HG02610 (cell line): ENCODE measurements around the gene IMMP2L.
A peak's percentile ranks its signal among the peaks of the same experiment; 100 is the strongest.
"Not testable (repeated sequence)": the region's sequence is repeated elsewhere in the genome, so short reads cannot be mapped to it uniquely, and the experiment has no call there.

Experiments used
- ATAC-seq: cut with Tn5 transposase; IDR thresholded peaks from one replicate; pipeline ENCODE4 v1.9.1; 2021; ENCODE audit warnings: mild to moderate bottlenecking, moderate library complexity; ENCODE audit not compliant: unreplicated experiment

IMMP2L gene

DNA sequence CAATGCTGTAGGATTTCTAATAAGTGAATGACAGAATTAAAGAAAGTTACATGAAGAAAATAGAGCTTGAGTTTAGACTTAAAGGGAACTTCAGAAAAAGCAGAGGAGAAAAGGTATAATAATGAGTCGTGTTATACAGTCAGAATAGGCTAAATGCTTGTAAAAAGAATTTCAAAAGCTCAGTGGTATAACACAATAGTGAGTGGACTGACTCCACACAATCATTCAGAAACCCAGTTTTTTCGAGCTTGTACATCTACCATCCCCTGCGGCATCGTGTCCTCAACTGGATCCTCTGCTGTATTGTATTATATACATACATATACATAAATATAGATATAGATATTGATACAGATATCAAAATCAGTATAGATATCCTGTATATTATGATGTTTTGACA is 52.2 kb downstream of the IMMP2L start:
- ATAC-seq: no peak

DNA sequence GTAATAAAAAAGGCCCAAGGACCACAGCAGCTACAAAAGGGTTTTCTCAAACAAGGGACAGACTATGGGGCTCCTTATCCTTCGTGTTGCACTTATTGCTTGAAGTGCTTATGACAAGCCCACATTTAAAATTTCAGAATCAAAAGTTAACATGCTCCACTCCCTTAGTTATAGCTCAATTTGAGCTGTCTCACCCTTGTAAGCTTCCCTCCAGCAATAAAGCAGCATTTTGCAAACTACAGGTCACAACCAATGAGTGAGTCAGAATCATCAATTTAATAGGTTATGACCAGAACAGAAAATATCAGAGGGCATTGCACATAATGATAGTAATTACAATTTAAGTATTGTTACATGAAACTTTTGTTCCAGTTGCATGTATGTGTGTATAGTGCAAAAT is 53.0 kb downstream of the IMMP2L start:
- no peak for ATAC-seq

DNA sequence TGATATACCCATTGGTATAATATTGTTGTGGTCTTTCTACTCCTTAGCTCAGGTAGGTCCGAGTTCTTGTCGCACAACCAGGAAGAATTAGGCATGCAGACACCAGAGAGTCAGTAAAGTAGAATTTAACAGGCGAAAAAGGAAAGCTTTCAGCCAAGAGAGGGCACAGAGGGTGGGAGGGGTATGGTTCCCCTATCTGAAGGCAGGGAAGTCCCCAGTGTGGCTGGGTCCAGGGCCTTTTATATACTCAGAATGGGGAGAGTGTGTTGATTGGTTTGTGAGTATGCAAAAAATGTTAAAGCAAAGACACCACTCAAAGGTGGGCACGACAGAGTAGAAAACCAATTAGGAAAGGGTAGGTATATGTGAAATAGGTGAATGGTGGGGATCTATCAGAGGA is 53.9 kb downstream of the IMMP2L start:
- peak; percentile 83 for ATAC-seq

DNA sequence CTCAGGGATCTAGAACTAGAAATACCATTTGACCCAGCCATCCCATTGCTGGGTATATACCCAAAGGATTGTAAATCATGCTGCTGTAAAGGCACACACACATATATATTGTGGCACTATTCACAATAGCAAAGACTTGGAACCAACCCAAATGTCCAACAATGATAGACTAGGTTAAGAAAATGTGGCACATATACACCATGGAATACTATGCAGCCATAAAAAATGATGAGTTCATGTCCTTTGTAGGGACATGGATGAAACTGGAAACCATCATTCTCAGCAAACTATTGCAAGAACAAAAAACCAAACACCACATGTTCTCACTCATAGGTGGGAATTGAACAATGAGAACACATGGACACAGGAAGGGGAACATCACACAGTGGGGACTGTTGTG is 56.9 kb downstream of the IMMP2L start:
- not testable (repeated sequence) for ATAC-seq

DNA sequence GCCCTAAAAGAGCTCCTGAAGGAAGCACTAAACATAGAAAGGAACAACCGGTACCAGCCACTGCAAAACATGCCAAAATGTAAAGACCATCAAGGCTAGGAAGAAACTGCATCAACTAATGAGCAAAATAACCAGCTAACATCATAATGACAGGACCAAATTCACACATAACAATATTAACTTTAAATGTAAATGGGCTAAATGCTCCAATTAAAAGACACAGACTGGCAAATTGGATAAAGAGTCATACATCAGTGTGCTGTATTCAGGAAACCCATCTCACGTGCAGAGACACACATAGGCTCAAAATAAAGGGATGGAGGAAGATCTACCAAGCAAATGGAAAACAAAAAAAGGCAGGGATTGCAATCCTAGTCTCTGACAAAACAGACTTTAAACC is 60.5 kb downstream of the IMMP2L start:
- not testable (repeated sequence) for ATAC-seq

DNA sequence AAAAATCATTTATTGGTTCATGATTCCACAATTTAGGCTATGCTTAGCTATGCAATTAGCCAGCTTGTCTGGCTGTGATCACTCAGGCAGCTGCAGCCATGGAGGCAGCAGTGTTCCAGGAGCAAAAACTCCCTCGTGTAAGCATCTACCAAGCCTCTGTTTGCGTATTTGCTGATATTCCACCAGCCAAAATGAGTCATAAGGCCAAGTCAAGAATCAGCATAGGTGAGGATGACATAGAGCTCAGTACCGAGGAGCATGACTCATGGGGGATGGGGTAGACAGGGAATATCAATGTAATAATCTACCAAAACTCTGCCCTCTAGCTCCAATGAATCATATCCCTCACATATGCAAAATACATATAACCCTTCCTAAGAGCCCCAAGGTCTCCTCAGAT is 63.3 kb downstream of the IMMP2L start:
- no peak for ATAC-seq

DNA sequence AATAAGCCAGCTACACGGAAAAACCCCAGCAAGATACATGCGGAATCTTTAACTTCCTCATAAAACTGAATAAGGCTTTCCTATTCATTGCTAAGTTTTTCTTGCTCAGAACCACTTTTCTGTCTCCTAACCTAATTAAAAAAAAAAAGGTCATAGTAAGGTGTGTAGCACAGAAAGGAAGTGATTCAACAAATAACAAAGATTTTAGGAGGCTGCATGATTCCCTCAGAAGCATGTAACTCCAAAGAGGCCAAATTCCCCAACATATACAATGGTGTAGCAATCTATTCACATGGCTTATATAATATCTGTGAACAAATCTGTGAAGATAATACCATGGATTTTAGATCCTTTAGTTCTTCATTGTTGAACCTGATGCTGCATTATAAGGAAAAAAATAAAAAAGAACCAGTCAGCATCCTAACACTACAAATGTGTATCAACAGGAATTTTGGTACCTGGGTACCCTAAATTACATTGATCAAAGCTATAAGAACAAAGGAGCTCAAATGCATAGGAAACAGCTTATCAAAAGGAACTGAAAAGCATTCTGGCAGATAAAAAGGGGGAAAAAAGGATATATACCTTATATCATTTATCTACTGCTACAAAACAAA is 63.8 kb downstream of the IMMP2L start:
- ATAC-seq: no peak

DNA sequence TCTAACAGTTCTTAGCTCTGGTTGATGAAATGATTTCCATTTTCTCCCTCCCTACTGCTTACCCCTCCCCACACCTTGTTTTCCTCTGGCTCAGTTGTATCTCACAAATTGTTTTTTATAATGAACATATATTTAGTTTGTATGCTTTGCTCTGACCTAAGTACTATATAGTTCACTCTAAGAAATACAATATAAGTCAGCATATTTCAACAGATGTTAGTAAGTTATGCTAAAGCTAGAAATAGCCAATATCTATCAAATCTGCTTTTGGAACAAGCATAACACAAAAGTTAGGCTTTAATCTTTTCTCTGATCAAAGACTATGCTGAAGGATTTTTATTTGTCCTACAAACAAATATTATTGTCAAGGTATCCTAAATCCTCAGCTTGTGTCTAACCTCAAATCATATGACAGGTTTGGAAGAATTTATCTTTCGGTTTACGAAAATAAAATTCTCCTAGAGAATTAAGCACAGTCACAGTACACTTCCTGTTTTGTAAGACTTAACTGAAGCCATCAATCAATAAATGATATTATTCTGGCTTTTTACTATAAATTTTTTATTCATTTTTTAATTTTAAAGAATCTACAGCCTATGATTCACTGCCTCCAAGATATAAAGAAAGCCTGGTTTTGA is 67.0 kb downstream of the IMMP2L start:
- no peak for ATAC-seq

DNA sequence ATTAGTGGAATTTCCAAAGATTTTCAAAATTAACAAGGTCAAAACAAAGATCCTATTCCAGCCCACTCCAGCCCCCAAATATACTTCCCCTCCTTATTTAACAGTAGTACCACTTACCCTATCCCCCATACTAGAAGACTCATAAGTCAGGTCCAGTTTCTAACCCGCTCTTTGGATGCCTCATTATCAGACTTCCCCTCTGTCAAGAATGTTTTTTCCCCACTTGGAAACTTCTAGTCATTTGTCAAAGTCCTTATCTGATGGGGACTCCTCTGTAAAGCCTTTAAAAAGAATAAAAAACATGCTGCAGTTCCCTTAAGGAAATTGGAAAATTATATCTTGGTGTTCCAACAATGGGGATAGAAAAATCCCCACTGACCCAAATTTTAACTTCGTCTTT is 70.1 kb downstream of the IMMP2L start:
- ATAC-seq: no peak

DNA sequence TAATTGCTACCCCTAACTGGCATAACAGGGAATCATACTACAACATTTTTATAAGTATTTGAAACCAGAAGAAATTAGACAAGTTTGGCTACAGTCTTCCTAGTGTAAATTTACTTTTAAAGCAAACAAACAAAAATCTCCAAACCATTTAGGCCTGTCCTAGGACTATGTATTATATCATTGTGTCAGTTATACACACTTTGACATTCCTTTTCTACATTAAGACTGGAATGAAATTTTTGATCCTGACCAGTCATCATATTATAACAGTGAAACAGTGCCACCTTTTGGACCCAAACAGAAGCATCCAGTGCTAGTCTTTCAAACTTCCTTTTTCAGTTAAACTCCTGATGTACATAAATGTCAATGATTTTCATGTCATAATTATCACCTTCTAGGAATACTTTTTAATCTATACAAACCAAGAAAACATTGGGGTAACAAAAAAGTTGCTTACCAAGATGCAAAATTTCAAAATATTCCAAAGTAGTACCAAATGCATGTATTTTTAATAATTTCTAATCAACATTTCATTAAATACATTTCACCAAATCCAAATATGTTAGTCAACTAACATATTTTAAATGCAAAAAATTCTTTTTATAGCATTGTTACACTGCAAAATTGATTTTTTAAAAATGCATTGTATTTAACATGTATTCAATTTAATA is 75.7 kb downstream of the IMMP2L start:
- ATAC-seq: peak; percentile 68

DNA sequence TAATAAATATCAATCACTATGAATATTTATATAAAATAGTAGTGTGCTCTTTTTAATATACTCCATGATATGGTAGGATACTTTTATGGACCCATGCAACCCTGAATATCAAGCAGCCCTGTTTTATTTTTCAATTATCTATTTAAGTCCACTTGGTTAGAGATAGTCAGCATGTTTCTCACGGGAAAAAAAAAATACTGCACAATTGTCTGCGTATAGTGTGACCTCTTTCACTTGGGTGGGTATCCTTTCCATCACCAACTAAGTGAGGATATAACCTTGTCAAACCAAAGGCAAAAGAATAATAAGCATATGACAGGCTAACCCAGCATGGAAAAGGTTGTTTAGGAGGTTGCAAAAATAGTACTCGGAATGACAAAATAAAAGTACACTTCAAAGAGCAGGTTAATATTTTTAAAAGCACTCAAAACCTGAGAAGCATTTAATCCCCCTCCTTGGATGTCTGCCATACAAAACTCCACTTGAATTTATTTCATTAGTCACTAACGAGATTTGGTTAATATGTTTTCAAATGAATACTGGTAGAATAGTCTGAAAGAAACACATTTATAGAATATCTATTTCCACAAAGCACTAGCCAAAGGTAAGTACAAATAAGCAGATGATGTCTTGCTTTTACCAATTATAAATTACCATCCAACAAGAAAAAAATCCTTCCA is 76.5 kb downstream of the IMMP2L start:
- no peak for ATAC-seq

DNA sequence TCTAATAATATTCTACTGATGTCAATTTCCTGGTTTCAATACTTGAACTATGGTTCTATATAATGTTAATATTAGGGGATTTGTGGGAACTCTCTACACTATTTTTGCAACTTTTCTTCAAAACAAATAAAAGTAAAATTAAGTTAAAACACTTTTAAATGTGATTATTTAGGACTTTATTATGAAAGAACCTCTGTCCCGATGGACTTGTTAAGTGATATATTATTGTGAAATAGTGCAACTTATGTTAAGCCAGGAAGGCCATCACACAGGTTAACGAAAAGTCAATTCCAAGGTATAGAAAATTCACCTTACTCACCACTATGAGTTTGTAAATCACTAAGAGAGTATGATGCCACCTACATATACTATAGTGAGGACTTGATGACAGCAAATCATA is 79.2 kb downstream of the IMMP2L start:
- no peak for ATAC-seq

DNA sequence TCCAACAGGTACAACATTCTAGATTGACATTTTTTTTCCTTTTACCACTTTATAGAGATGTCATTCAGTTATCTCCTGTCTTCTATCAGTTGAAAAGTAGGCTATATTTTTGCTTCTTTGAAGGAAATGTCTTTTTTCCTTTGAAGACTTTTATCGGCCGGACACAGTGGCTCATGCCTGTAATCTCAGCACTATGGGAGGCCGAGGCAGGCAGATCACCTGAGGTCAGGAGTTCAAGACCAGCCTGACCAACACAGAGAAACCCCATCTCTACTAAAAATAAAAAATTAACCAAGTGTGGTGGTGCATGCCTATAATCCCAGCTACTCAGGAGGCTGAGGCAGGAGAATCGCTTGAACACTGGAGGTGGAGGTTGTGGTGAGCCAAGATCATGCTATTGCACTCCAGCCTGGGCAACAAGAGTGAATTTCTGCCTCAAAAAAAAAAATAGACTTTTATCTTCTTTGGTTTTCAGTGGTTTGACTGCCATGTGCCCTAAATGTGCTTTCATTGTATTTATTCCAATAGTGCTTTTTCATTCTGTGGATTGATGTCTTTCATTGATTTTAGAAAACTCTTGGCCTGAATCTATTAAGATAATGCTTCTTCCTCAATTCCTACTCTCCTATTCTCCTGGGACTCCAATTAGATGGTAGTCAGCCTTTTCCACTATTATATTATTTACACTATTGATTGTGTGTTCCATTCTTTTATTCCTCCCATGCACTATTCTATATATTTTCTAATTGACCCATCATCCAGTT is 84.6 kb downstream of the IMMP2L start:
- no peak for ATAC-seq

DNA sequence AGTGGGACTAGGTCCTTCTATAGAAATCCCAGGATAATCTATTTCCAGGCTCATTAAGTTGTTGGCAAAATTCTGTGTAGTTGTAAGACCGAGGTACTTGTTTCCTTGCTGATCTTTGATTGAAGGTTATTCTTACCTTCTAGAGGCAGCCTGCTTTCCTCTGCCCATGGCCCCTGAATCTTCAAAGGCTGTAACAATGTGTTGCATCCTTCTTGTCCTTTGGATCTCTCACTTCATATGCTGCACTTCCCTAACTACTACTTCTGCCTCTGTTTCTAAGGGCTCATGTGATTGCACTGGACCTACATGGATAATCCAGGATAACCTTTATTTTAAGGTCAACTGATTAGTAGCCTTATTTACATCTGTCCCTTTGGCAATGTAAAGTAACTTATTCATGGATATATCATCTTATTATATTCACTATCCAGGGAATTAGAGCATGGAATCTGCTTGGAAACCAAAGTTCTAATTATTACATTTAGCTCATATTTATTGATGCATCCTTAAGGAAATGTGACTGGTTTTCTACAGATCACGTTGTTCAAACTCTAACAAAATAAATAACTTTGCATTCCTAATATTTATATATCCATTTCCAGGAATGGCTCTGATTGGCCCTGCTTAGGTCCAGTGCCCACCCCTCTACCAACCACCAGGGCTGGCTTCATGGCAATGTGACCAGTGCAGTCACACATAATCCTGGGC is 85.6 kb downstream of the IMMP2L start:
- ATAC-seq: no peak

DNA sequence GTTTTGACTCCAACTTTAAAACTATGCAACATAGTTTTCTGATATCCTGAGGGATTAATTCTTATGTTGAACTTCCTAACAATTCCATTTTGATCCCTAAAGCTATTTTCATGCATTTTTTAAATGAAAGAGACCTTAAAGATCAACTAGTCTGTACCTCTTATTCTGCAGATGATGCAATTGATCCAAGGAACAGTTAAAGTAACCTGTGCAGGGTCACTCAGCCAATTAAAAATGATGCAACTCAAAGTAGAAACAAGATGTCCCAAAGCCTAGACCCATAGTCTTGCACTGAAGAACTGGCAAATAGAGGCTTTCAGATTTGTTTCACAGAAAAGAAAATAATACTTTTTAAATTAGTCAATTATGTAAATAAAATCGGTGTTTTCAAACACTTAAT is 86.3 kb downstream of the IMMP2L start:
- no peak for ATAC-seq

DNA sequence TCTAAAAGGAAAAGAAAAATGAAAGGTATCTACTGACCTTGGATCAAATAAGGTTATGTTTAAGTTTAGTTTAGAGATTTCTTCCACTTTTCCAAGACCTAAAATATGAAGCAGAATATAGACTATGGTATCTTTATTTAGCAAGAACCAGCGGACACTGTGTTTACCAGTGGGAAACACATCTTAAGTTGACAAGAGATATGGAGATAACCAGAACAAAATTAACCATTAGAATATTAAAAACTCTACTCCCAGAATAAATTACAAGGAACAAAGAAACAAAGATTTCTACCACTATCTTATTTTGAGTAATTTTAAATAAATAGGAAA is 86.9 kb downstream of the IMMP2L start:
- ATAC-seq: no peak

DNA sequence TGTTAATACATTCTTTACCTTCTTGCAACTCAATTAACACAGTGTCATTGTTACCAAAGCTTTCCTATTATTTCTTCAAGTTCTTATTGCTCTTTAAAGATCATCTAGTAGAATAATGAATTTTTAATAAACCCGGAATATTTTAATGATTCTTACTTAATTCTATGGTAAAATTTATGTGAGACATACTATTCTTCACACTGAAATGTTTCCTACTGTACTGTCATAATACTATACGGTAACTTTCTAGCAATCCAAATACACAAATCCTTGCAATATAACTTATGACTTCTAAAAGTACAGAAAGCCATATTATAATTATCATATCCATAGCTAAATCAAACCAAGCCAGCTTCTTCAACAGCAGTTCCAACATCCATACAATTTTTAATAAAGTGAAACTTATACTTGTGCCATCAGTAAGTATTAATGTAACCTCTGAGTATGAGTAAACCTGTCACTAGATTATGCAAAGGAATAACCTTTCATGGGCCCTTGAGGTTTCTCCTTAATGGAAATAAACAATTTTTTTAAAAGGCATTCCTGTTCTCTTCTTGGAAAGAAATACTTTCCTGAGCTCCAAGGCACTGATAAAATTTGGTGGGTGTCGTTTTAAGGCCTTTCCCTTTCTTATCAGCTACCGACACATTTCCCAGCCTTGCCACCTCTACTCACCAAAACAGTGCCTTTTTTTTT is 87.4 kb downstream of the IMMP2L start:
- ATAC-seq: no peak

DNA sequence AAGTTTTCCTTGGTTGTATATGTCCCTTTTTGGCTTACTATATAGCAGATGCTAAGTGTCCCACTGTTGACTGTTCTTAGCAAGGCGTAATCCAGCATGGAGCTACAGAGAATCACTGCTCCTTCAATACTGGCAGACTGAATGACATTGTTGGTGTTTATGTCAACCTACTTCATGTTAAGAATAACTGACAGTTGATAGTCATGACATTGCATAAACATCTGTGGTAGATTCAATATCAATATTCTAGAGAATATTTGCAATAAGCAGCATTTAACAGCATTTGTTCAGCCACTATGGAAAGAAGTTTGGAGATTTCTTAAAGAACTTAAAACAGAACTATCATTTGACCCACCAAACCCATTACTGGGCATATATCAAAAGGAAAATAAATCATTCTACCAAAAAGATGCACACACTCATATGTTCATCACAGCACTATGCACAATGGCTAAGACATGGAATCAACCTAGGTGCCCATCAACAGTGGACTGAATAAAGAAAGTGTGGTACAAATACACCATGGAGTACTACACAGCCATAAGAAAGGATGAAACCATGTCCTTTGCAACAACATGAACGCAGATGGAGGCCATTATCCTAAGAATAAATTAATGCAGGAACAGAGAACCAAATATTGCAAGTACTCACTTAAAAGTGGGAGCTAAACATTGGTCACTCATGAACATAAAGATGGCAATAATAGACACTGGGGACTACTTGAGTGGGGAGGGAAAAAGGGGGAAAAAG is 88.7 kb downstream of the IMMP2L start:
- no peak for ATAC-seq

DNA sequence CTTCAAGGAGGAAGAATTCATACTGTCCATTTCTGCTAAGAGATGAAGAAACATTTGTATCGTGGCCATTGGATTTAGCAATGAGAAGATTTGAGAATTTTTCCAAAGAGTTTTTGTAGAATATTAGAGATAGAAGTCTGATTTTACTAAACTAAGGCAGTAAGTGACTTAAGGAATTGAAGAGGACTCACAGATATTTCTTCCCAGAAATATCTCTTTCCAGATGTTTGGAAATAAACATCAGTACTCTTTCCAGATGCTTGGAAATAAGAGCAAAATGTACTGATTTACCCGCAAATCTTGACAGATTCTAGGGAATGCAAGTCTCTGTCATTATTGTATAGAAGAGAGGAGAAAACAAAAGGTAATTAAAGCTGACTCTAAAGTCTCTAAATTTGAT is 91.3 kb downstream of the IMMP2L start:
- ATAC-seq: no peak
